Left ventricle myocardium superior (tissue), 1 donor: Measurements from ENCODE around the gene OLFM2. TPM values are rescaled to one million over a fixed set of nuclear protein-coding genes. Genes with fewer than 3 reads are reported as not detected.
A peak's percentile ranks its signal among the peaks of the same experiment; 100 is the strongest.
"Not testable (repeated sequence)": the region's sequence is repeated elsewhere in the genome, so short reads cannot be mapped to it uniquely, and the experiment has no call there.

Experiments used
- ATAC-seq: fragments of 200-7000 bp; cut with Tn5 transposase; one replicate; pipeline ENCODE4 v1.9.1; 2020; ENCODE audit warnings: mild to moderate bottlenecking, moderate library complexity
- DNase-seq: peaks from one replicate; pipeline ENCODE4 v3.0.0-alpha.2; 2020
- intact Hi-C: fragments of 100-400 bp; cut with micrococcal nuclease; formaldehyde crosslinking; loops from one replicate; pipeline ENCODE4 v1.11.0; 2022
- long read RNA-seq: library from polyadenylated mRNA; unstranded; transcript quantifications from one replicate; pipeline ENCODE4 v2.0.0, GENCODE V29; 2021
- total RNA-seq: library from RNA; stranded (reverse); fragmentation: NEBNext Ultra II Directional; extraction: Animal tissue kit (Norgen Biotek cat#: 25700); gene quantifications from one replicate; pipeline ENCODE4 v1.2.1, GENCODE V29; 2021
- donor health status: DM: no; HTN: yes; CAD: no; lungs with severe emphysema.

OLFM2 gene
- total RNA-seq: 1.8 TPM
- long read RNA-seq, partial matches to known transcripts: 0 of 3 reads
- long read RNA-seq, other reads (novel, unspliced or antisense): 0 of 3 reads

DNA sequence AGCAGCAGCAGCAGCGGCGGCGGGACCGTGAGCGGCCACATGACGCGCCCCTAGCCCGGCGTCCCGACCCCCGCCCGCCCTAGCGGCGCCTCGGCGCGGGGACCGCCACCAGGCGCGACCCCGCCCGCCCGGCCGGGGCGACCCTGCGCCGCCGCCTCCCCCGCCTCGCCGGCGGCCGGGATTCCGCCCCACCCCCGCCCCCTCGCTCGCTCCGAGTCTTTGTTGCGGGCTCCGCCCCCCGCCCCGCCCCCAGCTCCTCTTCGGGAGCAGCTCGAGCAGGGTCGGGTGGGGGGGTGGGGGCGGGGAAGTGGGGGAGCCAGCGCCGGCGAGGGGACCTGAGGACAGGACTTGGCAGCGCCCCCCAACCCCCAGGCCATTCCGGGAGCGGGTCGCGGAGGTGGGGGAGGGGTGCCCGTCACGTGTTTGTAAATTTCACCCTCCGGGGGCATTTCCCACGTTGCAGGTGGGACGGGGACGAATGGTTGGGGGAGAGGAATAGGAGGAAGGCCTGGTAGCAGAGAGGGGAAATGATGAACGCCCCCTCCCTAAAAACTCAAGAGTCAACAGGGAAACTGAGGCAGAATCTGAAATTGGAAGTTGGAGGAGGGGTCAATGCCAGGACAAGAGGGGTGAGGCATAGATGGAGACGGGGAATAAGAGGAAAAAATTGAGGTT lies at the start of gene OLFM2:
OLFM2 (minus strand) TSS at position 190 of the 675 bp plus-strand sequence; CDS start at position 41, 149 bp downstream.
- intact Hi-C loops: no loop called here
- no peak for ATAC-seq
- peak; percentile 58 for DNase-seq

DNA sequence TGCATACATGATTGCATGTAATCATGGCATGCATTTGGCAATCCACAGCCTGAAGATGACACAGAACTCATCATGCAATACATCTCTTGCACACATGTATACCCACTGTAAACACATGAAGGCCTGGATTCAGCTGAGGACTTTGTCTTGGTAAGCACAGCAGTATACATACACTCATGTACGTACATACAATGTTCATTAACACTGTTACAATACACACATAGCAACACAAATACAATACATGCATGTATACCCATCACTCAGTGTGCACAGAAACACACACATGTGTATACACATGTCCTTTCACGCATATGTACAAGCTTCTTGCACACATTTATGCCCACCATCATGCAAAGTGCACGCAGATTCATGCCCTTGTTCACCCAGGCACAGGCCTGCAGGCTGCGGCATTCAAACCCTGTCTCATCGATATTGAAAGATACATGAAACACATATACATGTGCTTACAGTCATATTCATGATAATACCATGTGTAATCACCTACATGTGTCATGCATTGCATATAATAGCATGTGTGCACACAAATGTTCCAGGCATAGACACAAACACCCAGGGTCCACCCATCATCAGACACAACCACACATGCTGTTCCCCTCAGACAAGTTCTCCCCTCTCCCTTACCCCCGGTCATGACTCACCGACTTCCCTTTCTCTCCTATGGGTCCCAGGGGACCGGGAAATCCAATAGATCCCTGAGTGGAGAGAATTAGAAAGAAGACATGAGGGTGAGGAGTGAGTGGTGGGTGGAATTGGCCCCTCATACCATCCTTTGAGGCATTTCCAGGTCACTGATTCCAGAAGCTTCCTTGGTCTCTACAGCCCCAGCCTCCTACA lies 45.3 kb upstream of the OLFM2 start:
- intact Hi-C loops: no loop called here
- DNase-seq: no peak

DNA sequence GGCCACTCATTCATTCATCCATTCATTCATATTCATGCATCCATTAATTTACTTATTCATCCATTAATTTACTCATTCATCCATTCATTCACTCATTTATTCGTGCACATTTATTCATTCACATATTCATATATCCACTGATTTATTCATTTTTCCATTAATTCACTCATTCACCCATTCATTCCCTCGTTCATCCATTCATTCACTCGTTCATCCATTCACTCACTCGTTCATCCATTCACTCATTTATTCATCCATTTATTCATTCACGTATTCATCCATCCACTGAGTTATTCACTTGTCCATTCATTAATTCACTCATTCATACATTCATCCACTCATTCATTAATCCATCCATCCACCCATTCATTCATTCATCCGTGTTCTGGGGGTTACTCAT lies 35.8 kb upstream of the OLFM2 start:
- no peak for DNase-seq
- no peak for ATAC-seq
- intact Hi-C loops: no loop called here

More for the DNA sequence above, 45.3 kb upstream of the OLFM2 start:
- no peak for ATAC-seq

DNA sequence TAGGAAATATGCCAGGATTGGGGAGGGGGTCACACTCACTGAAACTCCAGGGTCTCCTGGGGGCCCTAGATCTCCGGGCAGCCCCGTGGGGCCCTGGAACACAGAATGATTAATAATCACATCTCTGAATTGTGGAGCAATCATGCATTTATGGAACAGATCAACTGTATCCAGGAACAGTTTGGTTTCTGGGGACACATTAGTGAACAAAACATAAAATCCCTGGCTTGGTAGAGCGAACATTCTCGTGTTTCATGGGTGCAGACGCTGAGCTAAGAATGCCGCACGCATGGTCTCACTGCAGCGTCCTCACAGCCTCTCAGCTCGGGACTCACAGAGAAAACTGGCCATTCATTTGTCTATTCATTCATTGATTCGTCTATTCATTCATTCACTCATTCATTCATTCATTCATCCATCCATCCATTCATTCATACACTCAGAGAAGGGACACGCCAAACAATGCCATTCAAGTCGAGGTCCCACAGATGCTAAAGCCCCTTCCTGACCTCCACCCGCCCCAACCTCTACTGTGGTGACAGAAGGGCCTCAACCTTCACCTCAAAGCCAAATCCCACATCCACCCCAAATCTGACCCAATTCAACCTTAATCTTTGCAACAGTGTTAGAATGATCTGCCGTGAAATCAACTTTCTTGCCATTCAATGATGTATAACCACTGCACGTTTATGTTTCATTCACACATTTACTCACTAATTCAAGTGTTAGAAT lies 35.0 kb upstream of the OLFM2 start:
- no peak for DNase-seq
- ATAC-seq: no peak

DNA sequence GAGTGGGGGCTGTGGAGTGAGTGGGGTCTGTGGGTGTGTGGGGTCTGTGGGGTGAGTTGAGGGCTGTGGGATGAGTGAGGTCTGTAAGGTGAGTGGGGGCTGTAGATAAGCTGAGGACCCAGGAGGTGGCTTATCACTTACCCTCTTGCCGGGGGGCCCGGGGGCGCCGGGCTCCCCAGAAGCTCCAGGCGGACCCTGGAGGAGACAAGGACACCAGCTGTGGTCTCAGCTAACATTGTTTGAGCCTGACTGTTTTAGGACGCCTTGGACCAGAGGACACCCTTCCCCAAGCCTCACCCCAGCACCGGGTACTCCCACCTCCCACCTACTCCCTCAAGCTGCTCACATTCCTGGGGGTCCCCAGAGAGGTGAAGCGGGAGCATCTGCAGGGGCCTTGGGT lies 34.2 kb upstream of the OLFM2 start:
- intact Hi-C loops: no loop called here
- no peak for ATAC-seq
- no peak for DNase-seq

More for the DNA sequence above, 35.0 kb upstream of the OLFM2 start:
- intact Hi-C loops: no loop called here

DNA sequence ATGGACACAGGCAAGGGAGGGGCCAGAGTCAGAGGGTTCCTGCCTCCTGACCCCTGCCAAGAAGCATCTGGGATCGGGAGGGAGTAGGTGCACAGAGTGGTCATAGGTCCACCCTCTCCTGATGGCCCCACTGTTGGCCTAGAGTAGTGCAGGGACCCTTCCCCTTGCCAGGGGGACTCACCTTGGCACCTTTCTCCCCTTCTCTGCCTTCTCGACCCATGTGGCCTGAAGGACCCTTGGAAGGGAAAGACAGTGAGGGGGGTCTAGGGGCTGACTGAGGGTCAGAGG lies 33.3 kb upstream of the OLFM2 start:
- ATAC-seq: no peak
- intact Hi-C loops: no loop called here
- no peak for DNase-seq

DNA sequence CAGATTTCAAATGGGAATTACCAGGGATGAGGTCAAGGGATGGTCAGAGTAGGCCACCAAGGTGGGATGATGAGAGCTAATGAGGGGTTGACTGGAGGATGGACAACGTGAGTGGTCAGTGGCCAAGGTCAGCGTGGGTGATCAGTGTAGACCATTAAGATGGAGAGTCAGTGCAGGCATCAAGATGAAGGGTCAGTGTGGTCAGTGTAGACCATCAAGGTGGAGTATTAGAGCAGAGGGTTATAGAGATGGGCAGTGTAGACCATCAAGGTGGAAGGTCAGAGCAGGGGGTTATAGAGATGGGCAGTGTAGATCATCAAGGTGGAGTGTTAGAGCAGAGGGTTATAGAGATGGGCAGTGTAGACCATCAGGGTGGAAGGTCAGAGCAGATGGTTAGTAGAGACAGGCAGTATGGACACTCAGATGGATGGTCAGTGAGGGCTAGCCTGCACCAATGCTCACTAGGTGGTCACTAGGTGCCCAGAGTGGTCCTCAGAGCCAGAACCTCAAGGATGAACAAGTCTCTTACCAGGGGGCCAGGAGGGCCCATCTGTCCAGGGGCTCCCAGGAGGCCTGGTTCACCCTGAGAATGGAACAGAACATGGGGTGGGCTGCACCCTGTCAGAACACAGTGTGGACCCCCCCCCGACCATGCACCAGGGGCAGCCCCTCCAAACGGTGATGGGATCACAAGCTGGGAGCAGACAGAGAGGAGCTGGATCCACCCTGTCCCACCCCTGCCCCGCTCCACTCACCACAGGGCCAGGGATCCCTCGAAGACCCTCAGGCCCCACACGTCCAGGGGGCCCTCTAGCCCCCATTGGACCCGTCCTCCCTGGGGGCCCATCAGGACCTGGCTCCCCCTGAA lies 32.7 kb upstream of the OLFM2 start:
- DNase-seq: no peak
- no peak for ATAC-seq
- intact Hi-C loops: no loop called here

DNA sequence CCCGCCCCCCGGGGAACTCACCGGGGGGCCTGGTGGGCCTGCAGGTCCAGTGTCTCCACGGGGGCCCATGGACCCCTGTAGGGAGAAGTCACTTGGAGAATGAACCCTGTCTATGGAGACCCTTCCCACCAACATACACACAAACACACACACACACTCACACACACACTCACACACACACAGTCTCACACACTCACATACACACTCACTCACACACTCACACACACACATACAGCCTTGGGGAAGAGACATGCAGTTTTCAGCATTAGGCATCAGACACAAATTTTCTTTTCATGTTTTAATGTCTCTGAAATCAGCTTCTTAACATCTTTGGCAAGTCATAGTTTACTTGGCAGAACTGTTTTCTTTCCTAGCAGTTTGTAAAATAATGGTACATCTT lies 31.0 kb upstream of the OLFM2 start:
- intact Hi-C loops: no loop called here
- DNase-seq (no peak), ATAC-seq (no peak)

DNA sequence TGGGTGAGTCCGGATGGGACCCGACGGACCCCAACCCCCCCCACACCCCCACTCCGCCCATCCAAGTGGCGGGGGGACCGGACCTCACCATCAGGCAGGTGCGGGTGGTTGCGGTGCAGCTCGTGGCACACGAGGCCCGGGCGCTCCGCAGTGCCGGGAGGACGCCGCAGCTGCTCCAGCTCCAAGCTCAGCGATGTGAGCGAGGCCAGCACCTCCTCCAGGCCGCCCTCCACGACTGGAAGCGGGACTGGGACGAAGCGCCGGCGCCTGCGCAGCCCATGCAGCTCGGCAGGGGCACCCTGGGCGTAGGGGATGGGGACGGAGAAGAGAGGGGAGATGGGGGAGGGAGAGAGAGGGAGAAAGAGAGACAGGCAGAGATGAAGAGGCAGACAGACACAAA lies 30.1 kb upstream of the OLFM2 start:
- intact Hi-C loops: no loop called here
- ATAC-seq (no peak), DNase-seq (no peak)

DNA sequence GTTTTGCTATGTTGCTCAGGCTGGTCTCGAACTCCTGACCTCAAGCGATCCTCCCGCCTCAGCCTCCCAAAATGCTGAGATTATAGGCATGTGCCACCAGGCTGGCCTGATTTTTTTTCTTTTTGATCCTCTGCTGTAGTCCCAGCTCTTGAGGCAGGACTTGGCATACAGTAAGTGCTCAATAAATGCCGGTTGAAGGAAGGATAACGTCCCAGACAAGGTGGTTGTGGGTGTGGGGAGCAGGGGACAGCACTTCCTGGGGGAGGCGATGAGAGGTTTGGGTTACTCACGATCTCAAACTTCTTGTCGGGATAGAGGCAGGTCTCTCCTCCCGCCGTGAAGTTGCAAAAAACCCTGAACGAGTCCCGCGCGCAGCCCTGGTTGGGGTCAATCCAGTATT lies 29.7 kb upstream of the OLFM2 start:
- intact Hi-C loops: no loop called here
- DNase-seq (no peak), ATAC-seq (no peak)

DNA sequence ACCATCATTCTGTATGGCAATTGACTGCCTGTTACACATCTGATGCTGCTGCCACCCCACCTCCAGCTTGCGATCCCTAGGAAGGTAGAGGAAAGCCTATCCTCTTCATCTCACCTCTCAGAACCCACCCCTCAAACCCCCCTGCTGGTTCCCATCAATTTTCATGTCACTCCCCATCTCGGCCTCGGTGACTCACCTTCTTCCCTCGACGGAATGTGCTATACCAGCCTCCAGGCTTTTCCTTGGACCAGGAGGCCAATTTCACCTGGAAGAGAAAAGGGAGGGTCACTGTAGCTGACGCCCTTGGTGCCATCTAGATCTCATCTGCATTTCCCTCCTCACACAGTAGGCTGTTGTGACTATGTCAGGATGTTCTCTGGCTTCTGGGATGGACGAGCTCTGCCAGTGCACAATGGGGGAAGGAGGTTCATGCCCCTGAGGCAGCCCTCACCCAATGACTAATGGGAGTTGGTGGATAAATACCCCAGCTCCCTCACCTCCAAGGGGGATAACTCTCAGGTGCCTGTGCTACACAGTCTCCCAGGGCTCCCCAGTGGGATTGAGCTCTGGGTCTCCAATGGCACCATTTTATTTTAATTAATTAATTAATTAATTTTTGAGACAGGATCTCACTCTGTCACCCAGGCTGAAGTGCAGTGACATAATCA lies 26.4 kb upstream of the OLFM2 start:
- intact Hi-C loops: no loop called here
- ATAC-seq: no peak
- DNase-seq: no peak

DNA sequence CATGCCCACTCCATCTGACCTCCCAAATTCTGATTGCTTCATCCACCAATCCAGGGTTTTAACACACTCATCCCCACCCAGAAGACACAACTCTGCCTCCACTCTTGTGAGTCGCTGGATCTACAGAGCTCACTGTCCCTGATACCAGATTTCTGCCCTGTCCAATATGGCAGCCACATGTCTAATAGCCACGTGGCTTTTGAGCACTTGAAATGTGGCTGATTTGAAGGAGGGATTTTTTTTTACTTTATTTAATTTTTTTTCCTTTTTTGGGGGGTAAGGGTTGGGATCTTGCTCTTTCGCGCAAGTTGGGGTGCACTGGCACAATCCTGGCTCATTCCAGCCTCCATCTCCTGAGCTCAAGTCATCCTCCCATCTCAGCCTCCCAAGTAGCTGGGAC lies 24.8 kb upstream of the OLFM2 start:
- intact Hi-C loops: no loop called here
- ATAC-seq: no peak
- DNase-seq: no peak

DNA sequence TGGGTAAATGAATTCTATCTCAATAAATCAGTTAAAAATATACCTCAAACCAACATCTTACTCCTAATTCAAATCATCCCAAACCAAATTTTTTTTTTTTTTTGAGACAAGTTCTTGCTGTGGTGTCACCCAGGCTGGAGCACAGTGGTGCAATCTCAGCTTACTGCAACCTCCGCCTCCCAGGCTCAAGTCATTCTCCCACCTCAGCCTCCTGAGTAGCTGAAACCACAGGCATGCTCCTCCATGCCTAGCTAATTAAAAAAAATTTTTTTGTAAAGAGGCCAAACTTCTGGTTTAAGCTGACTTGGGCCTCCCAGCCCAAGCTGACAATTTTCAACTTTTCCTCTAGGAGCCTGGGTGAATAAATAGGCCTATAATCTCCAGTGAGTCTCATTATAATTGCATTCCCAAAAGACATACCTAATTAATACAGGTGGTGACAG lies 22.1 kb upstream of the OLFM2 start:
- ATAC-seq (no peak), DNase-seq (no peak)
- intact Hi-C loops: no loop called here

DNA sequence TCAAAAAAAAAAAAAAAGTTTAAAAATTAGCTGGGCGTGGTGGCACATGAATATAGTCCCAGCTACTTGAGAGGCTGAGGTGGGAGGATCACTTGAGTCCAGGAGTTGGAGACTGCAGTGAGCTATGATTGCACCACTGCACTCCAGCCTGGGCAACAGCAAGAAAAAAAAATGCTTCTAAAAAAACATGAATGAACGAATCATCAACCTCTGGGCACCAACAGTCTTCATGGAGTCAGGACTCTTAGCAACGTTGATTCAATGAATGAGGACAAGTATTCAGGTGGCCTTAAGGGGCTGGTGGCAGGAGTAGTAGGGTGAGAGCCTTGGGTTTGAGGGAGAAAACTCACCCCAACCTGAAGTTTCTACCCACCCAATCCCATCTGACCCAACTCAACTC lies 20.6 kb upstream of the OLFM2 start:
- no peak for DNase-seq
- intact Hi-C loops: no loop called here
- ATAC-seq: no peak

DNA sequence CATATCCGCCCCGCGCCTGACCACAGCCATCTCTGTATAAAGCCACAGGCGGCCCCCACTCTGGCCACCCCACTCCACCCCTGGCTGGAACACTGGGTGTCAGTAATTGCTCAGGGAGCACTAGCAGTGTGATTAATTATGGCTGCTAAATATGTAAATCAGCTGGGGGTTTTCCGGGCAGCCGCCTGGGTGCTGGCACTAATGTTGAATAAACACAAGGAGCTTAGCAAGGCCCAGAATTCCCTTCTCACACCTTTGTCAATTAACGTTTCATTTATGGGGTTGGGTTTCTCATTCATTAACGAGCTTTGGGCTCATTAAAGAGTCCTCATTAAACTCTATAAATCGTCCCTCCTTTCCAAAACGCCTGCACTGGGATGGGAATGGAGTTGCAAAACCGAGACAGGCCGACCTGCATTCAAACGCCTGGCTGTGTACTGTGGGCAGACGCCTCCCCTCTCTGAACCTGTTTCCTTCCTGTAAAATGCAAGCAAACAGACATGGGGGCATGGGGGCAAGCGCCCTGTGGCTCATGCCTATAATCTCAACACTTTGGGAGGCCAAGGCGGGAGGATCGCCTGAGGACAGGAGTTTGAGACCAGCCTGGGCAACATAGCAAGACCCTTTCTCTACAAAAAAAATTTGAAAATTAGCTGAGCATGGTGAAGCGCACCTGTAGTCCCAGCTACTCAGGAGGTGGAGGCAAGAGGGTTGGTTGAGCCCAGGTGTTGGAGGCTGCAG lies 17.7 kb upstream of the OLFM2 start:
- no peak for ATAC-seq
- DNase-seq: no peak

DNA sequence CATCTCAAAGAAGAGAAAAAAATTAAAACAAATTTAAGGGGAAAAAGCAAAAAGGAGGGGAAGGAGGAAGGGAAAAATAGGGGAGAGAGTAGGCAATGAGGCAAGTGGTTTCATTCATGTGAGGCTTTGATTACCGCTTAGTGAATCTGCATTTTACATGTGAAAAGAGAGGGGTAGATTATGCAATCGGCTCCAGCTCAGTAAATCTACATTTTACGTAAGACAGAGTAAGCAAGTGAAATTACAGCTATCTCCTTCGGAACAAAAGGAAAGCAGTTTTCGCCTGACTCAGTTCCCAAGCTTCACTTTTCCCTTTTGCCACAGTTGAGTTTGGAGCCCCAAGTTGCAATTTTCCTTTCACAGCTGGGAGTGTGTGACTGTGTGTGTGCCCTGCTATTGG lies 16.0 kb upstream of the OLFM2 start:
- DNase-seq (no peak), ATAC-seq (no peak)
- intact Hi-C loops: no loop called here

More for the DNA sequence above, 17.7 kb upstream of the OLFM2 start:
- intact Hi-C loops: no loop called here

DNA sequence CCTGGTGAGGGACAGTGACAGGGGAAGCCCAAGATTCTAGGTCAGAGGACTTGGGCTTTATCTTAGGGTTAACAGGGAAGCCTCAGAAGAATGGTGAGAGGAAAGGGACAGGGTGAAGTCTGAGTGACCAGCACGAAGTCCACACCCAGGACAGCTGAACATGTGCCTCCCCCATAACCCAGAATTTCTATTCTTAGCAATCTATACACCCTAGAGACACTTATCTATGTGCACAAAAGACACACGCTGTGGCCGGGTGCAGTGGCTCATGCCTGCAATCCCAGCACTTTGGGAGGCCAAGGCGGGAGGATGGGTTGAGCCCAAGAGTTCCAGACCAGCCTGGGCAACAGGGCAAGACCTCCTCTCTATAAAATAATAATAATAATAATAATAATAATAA lies 11.1 kb upstream of the OLFM2 start:
- ATAC-seq: no peak
- DNase-seq: peak; percentile 33
- intact Hi-C loops: no loop called here

DNA sequence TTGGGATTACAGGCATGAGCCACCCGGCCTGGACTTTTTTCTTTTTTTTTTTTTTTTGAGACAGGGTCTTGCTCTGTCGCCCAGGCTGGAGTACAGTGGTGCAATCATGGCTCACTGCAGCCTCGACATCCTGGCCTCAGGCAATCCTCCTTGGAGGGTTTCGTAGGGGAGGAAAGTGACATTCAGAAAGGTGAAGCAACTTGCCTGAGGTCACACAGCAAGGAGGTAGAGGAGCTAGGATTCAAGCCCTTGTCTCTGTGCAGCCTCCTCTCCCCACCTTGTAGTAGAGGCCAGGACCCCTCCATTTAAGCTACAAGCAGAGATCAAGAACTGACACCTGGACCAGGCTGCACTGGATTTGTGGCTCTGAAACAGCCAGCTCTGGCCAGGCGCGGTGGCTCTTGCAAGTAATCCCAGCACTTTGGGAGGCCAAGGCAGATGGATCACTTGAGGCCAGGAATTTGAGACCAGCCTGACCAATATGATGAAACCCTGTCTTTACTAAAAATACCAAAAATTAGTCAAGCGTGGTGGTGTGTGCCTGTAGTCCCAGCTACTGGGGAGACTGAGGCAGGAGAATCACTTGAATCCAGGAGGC lies 10.3 kb upstream of the OLFM2 start:
- DNase-seq, ATAC-seq: not testable (repeated sequence)

More for the DNA sequence above, 10.3 kb upstream of the OLFM2 start:
- intact Hi-C loops: not testable (repeated sequence)
